Embryonic facial prominence (tissue), 1 donor: ENCODE results near the gene LRRTM2.
"Not testable (repeated sequence)": the region's sequence is repeated elsewhere in the genome, so short reads cannot be mapped to it uniquely, and the experiment has no call there.

Experiments used
- DNase-seq: peaks from one replicate; pipeline ENCODE4 v3.0.0-alpha.2; 2016; ENCODE audit errors: extremely low spot score

Gene LRRTM2

GRCh38 chr5:138874771-138875551, at the start of gene LRRTM2:
LRRTM2 (minus strand) TSS chr5:138875335; CDS start chr5:138874911, 424 bp downstream.
- DNase-seq, result peak; percentile 79

GRCh38 chr5:138922494-138922893, 47.4 kb upstream of the LRRTM2 start:
- no peak for DNase-seq

- not testable (repeated sequence) for DNase-seq
Observed at GRCh38 chr5:138921362-138921761, 46.2 kb upstream of the LRRTM2 start.

GRCh38 chr5:138920181-138920580, 45.0 kb upstream of the LRRTM2 start:
- no peak for DNase-seq

- DNase-seq, result no peak
Observed at GRCh38 chr5:138918686-138919085, 43.6 kb upstream of the LRRTM2 start.

GRCh38 chr5:138914338-138914737, 39.2 kb upstream of the LRRTM2 start:
- DNase-seq, result no peak

- no peak for DNase-seq
Observed at GRCh38 chr5:138913773-138914172, 38.6 kb upstream of the LRRTM2 start.

- DNase-seq, result no peak
Observed at GRCh38 chr5:138912093-138912492, 37.0 kb upstream of the LRRTM2 start.

- DNase-seq, result no peak
Observed at GRCh38 chr5:138911441-138911840, 36.3 kb upstream of the LRRTM2 start.

- no peak for DNase-seq
Observed at GRCh38 chr5:138910546-138911185, 35.5 kb upstream of the LRRTM2 start.

- no peak for DNase-seq
Observed at GRCh38 chr5:138909734-138910133, 34.6 kb upstream of the LRRTM2 start.

GRCh38 chr5:138905541-138905940, 30.4 kb upstream of the LRRTM2 start:
- DNase-seq, result no peak

- DNase-seq, result no peak
Observed at GRCh38 chr5:138903130-138903775, 28.1 kb upstream of the LRRTM2 start.

- no peak for DNase-seq
Observed at GRCh38 chr5:138901716-138902115, 26.6 kb upstream of the LRRTM2 start.

GRCh38 chr5:138900281-138900965, 25.3 kb upstream of the LRRTM2 start:
- no peak for DNase-seq

GRCh38 chr5:138898742-138899141, 23.6 kb upstream of the LRRTM2 start:
- DNase-seq, result no peak

- no peak for DNase-seq
Observed at GRCh38 chr5:138898299-138898698, 23.2 kb upstream of the LRRTM2 start.

GRCh38 chr5:138895918-138896317, 20.8 kb upstream of the LRRTM2 start:
- no peak for DNase-seq

- DNase-seq, result no peak
Observed at GRCh38 chr5:138890644-138891043, 15.5 kb upstream of the LRRTM2 start.

- DNase-seq, result no peak
Observed at GRCh38 chr5:138889994-138890393, 14.9 kb upstream of the LRRTM2 start.

GRCh38 chr5:138884554-138884953, 9.4 kb upstream of the LRRTM2 start:
- no peak for DNase-seq

GRCh38 chr5:138884094-138884493, 9.0 kb upstream of the LRRTM2 start:
- no peak for DNase-seq
